Non-pigmented ciliary epithelial cell (primary cell): ENCODE results near the gene ATE1.

ENCODE experiments used
- DNase-seq: peaks from one replicate; pipeline ENCODE4 v3.0.0-alpha.2; 2010; ENCODE audit warnings: low read depth

Gene ATE1

GRCh38 chr10:121865554-121865953 lies 62.3 kb downstream of the ATE1 start:
- no peak for DNase-seq

DNA sequence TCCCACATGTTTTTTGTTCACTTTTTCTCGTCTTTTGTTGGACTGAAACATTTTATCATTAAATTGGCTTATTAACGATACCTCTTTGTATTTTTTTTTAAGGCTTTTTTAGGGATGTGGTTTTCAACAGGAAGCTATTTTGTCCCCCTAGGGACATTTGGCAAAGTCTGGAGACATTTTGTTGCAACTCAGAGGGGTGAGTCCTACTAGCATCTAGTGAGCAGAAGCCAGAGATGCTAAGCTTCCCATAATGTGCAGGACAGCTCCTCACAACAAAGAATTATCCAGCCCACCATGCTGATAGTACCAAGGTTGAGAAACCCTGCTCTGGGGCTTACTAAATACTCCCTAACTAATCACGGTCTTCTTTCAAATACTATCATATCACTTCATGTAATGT lies 63.2 kb downstream of the ATE1 start:
- no peak for DNase-seq

- DNase-seq, result no peak
Measured at GRCh38 chr10:121864168-121864567, 63.7 kb downstream of the ATE1 start.

- DNase-seq, result no peak
Measured at GRCh38 chr10:121862649-121863048, 65.2 kb downstream of the ATE1 start.

GRCh38 chr10:121862042-121862441 lies 65.8 kb downstream of the ATE1 start:
- no peak for DNase-seq

GRCh38 chr10:121860810-121861209 lies 67.0 kb downstream of the ATE1 start:
- DNase-seq, result no peak

DNA sequence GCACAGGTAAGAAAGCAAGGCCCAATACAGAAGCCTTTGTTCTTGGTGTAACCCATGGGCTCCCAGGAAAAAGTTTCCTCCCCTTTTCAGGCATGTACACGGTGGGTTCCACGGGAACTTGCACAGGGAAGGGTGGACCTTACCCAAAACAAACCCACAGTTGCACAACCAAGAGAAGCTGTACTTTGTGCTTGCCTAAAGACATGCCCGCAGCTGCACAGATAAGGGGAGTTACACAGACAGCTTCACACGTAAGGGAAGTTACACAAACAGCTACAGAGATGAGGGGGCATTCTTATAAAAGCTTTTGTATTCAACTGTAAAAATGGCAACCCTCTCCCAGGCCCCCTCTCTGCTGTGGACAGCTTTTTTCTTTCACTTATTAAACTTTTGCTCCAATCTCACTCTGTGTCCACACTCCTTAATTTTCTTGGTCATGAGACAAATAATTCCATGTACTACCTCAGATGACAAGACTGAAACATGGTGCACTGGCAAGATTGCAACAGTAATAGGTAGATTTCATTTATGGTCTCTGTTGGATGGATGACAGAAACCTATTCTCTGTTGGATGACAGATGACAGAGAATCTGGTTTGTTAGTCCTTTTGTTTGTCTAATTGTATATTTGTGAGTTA lies 72.9 kb downstream of the ATE1 start:
- no peak for DNase-seq

DNA sequence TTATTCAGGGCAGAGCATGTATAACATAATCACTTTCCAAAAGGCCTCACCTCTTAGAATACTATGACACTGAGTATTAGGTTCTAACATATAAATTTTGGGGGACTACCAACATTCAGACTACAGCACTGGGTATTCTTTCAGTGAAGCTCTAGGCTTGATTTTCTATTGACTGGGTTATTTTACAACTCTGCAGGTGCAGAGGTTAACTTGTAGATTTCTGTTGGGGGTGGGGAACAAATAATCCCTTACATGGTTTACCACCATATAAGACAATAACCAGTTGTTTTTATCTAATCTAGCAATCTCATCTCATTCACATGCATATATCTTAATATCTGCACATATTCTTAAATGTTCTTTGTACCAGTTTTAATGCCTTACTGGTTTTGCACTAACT lies 73.9 kb downstream of the ATE1 start:
- no peak for DNase-seq

GRCh38 chr10:121851786-121852185 lies 76.0 kb downstream of the ATE1 start:
- DNase-seq, result no peak

DNA sequence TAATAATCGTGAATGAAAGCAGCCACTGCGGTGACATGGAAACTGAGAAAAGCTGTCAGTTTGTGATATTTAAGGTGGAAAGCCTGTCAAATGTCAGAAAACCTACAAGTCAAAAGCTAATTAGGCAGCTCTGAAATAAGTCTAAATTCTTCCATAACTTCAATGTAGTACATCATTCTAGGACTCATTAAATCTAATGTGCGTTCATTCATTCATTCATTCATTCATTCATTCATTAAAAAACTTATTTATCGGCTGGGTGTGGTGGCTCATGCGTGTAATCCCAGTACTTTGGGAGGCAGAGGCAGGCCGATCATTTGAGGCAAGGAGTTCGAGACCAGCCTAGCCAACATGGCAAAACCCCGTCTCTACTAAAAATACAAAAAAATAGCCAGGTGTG lies 79.7 kb downstream of the ATE1 start:
- no peak for DNase-seq

GRCh38 chr10:121846555-121846954 lies 81.3 kb downstream of the ATE1 start:
- no peak for DNase-seq

DNA sequence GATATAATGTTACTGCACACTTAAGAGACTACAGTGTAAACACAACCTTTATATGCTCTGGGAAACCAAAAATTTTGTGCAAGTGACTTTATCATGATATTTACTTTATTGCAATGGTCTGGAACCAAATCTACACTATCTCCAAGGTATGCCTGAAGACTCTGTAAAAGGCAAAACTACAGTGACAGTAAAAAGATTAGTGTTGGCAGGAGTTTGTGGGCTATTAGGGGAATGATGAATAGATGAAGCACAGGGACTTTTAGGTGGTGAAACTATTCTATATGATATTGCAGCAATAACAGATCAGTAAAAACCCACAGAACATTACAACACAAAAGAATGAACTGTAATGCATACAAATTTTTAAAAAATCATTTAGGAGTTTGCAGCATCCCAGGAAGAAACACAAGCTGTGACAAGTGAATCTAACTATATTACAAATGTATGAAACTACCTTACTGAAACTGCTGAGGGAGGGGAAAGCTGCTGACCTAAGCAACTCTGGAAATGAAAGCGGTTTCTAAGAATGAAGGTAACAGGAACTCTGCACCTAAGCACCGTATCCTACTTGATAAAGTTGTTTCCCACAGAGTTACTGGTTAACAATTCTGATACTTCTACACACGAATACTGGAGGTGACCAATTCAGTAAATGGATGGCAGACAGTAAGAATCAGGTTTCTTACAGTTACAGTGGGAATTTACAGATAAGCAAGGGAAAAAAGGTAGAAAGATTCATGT lies 82.6 kb downstream of the ATE1 start:
- DNase-seq, result no peak

DNA sequence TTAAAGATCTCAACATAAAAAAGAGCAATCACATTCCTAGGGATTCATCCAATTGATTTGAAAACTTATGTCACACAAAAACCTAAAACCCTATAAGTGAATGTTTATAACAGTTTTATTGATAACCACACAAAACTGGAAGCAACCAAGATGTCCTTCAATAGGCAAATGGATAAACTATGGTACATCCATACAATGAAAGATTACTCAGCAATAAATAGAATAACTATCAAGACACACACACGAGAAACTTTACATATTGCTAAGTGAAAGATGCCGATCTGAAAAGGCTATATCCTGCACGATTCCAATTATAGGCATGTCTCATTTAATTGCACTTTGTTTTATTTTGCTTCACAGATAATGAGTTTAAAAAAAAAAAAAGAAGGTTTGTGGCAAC lies 83.3 kb downstream of the ATE1 start:
- no peak for DNase-seq

- no peak for DNase-seq
Measured at GRCh38 chr10:121843379-121843778, 84.5 kb downstream of the ATE1 start.

DNA sequence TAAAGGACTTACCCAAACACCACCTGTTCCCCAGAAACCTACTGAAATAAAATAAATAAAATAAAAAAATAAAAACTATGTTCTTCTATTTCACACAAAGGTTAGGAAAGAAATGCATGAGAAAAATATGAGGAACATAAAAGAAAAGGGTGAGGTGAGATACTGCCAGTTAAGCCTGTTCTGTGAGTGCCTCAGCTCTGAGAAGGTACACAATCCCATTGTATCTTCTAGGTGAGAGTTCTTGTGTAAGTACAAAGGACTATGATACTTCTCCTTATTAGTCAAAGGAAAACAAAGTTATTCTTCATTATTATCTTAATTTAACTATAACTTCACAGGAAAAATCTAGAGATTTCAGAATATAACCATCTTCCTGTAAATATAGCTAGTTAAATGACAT lies 86.0 kb downstream of the ATE1 start:
- no peak for DNase-seq

GRCh38 chr10:121838931-121839330 lies 88.9 kb downstream of the ATE1 start:
- no peak for DNase-seq

DNA sequence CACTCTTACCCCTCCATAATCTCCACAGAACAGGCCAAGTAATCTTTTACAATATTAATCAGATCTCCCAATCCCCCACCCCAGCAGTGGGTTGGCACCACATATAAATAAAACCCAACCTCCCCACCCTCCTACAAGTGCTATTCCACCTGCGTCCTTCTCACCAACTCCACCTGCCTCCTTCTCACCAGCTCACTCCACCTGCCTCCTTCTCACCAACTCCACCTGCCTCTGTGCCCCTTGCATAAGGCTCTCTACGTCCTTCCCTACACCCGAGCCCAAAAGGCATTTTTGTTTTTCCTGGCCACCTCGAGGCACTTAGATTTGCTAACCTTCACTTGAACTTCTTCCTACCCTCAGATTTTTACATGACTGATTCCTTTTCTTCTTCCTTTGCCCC lies 89.7 kb downstream of the ATE1 start:
- no peak for DNase-seq

GRCh38 chr10:121836171-121836570 lies 91.7 kb downstream of the ATE1 start:
- DNase-seq, result no peak

- DNase-seq, result no peak
Measured at GRCh38 chr10:121835376-121835775, 92.5 kb downstream of the ATE1 start.

GRCh38 chr10:121834757-121835156 lies 93.1 kb downstream of the ATE1 start:
- DNase-seq, result no peak

DNA sequence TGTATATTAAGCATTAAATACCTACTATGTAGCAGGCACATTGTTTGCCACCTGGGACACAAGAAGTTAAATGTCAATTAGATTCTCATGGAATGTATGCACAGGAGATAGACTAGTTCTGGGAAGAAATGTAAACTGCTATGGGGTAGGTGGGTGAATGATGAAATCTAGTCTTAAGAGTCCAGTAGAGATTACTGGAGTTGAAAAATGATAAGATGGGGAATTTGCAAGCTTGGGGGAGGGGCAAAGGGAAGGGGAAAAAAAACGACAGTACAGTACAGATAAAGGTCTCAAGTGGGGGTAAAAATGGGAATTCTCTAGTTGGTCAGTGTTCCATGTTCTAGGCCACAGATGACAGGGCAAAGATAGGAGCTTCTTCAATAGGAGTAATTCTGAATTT lies 94.4 kb downstream of the ATE1 start:
- no peak for DNase-seq

DNA sequence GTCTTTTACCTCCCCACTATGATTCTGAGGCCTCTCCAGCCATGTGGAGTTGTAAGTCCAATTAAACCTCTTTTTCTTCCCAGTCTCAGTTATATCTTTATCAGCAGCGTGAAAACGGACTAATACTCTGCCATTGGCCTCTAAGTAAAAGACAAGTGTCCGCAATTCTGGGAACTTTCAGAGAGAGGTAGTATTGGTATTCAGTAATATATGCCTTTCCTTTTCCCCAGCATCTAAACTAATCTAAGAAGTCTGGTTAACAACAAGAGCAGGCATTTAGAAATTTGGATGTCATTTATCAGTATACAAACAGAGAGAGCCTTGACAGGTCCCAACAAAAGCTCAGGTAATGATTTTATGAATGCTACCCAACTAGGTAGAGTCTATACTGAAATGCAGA lies 95.2 kb downstream of the ATE1 start:
- DNase-seq, result no peak

DNA sequence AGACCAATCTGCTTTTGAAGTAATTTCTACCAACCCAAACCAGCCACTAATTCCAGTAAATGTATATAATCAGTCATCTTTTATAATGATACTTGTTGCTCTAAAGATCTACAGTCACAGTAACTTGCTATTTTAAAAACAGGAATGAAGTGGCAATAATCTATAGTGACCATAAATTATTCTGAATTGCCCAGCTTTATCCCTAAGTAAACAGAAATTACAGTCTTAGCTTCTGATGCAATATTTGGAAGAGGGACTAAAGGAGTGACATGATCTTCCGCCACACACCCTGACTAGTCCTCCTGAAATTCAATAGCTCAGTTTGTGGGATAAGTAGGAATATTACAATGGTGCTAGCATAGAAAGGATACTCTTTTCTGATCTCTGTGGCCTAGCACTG lies 96.1 kb downstream of the ATE1 start:
- no peak for DNase-seq

GRCh38 chr10:121831237-121831636 lies 96.6 kb downstream of the ATE1 start:
- DNase-seq, result no peak
